Fibroblast of the aortic adventitia (primary cell): Measurements from ENCODE around the gene PCYOX1L. TPM values are rescaled to one million over a fixed set of nuclear protein-coding genes. Genes with fewer than 3 reads are reported as not detected.
A peak's percentile ranks its signal among the peaks of the same experiment; 100 is the strongest.
"Not testable (repeated sequence)": the region's sequence is repeated elsewhere in the genome, so short reads cannot be mapped to it uniquely, and the experiment has no call there.

Source experiments
- DNase-seq: peaks from one replicate; pipeline ENCODE4 v3.0.0-alpha.2; 2010; ENCODE audit warnings: low read depth
- H3K4me3 ChIP-seq: 2 replicates; pipeline ENCODE4 v1.5.1; 2011; ENCODE audit warnings: low read depth, mild to moderate bottlenecking, control low read depth, low read length, moderate library complexity
- total RNA-seq: library from RNA; depleted of rRNA; stranded (reverse); fragments of >200 nt; gene quantifications from 2 replicates; pipeline ENCODE4 v1.2.3, GENCODE V29; 2012; ENCODE audit warnings: low replicate concordance
- TF ChIP-seq, protein P1 (sequence below): IDR thresholded peaks from 2 replicates; pipeline ENCODE4 v1.5.1; 2011; ENCODE audit warnings: mild to moderate bottlenecking, low read length, control low read depth, inconsistent platforms; ENCODE audit not compliant: insufficient read depth

PCYOX1L gene
- total RNA-seq, 1 donor, result 6.4 TPM

DNA sequence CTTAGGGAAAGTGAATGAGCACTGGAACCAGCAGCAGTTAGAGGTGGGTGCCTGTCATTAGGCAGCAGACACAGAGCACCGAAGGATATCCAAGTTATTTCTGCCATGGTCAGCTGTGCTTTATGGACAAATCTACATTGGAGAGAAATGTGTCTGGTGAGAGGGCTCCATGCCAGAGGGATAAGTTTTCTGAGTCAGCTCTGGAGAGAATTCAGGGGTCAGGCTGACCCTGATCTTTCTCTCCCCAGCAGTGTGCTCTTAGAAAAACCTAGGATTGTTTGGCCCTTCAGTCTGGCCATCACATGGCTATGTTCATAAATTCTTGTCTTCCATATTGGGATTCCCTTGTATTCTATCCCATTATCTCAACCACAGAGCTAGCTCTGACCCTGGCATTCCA, 30.1 kb downstream of the PCYOX1L start:
- peak; percentile 81 for DNase-seq
- TF ChIP-seq, protein P1, sequence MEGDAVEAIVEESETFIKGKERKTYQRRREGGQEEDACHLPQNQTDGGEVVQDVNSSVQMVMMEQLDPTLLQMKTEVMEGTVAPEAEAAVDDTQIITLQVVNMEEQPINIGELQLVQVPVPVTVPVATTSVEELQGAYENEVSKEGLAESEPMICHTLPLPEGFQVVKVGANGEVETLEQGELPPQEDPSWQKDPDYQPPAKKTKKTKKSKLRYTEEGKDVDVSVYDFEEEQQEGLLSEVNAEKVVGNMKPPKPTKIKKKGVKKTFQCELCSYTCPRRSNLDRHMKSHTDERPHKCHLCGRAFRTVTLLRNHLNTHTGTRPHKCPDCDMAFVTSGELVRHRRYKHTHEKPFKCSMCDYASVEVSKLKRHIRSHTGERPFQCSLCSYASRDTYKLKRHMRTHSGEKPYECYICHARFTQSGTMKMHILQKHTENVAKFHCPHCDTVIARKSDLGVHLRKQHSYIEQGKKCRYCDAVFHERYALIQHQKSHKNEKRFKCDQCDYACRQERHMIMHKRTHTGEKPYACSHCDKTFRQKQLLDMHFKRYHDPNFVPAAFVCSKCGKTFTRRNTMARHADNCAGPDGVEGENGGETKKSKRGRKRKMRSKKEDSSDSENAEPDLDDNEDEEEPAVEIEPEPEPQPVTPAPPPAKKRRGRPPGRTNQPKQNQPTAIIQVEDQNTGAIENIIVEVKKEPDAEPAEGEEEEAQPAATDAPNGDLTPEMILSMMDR, result no peak

DNA sequence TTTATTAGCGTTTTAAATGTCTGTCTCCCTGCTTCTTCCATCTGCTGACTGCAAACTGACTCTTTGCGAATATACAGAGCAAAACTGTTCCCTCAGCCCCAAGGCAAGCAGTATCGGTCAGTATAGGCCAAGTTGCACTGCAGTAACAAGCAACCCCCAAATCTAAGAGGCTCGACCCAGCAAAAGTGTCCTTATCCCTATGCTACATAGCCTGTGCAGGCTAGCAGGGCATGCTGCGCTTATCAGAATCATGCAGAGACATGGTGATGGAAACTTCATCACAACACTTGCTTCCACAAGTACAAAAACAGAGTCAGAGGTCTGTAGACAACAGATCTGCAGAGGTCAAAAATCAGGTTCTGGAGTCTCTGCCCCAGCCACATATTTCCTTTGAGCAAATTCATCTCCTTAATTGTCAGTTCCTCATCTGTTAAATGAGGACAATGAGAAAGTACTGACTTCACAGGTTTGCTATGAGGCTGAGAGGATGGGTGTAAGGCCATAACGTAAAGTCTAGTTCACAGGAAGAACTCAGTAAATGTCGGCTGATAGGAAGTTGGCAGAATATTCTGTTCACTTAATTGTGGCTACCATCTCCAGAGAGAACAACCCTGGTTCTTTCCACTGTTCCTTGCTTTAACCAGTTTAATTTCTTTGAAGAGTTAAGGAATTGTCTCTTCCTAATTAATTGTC, 30.8 kb downstream of the PCYOX1L start:
- DNase-seq, result no peak
- no peak overlapping the region for H3K4me3 ChIP-seq
- TF ChIP-seq, protein P1, result no peak

More for the DNA sequence above, 30.1 kb downstream of the PCYOX1L start:
- H3K4me3 ChIP-seq, result no peak overlapping the region

DNA sequence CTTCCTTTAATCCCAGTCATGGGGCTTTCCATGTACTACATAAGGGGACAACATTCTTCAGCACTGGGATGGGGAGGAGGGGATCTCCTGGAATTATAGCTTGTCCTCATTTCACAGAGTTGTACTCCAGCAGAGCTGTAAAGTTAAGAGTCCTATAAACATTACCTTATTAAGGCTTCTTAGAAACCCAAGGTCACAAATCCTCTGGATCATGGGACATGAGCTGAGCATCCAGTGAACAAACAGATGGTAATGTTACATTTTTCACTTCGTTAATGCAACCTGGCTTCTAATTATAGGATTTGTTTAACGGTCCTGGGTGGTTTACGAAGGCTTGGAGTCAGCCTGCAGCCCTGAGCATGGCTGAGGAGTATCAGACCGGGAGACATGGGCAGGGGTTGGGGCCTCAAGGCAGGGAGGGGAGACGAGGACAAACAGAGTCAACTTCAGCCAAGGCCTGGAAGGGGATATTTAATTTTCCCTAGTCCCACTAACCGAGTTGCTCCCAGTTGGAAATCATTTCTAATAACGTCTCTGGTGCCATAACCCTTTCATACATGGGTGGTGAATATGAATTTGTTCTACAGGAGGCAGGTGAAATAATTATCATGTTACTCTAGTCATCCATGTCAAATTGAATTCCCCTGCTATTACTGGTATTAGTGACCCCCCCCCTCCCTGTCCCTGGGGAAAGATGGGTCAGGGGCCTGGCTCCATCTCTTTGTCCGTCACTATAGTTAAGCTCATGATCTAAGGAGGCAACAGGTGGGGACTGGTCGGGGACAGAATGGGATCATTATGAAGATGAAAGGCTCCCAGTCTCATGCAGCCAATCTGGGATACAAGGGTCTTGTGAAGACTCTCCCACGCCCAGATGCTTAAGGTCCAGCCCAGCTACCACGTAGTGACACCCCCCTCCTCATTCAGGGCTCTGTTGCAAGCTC, 32.0 kb downstream of the PCYOX1L start:
- TF ChIP-seq, protein P1, result no peak
- no peak for DNase-seq
- no peak overlapping the region for H3K4me3 ChIP-seq

GRCh38 chr5:149391076-149391475, 33.2 kb downstream of the PCYOX1L start:
- not testable (repeated sequence) for H3K4me3 ChIP-seq, DNase-seq

- H3K4me3 ChIP-seq, result no peak overlapping the region
- DNase-seq, result no peak
- TF ChIP-seq, protein P1, result no peak
Observed at GRCh38 chr5:149391524-149391923, 33.7 kb downstream of the PCYOX1L start.

GRCh38 chr5:149392718-149393117, 34.9 kb downstream of the PCYOX1L start:
- no peak overlapping the region for H3K4me3 ChIP-seq
- TF ChIP-seq, protein P1, result no peak
- DNase-seq, result no peak

GRCh38 chr5:149394996-149395395, 37.1 kb downstream of the PCYOX1L start:
- DNase-seq, H3K4me3 ChIP-seq: not testable (repeated sequence)

GRCh38 chr5:149397530-149397929, 39.7 kb downstream of the PCYOX1L start:
- no peak overlapping the region for H3K4me3 ChIP-seq
- TF ChIP-seq, protein P1, result no peak
- peak; percentile 97 for DNase-seq

DNA sequence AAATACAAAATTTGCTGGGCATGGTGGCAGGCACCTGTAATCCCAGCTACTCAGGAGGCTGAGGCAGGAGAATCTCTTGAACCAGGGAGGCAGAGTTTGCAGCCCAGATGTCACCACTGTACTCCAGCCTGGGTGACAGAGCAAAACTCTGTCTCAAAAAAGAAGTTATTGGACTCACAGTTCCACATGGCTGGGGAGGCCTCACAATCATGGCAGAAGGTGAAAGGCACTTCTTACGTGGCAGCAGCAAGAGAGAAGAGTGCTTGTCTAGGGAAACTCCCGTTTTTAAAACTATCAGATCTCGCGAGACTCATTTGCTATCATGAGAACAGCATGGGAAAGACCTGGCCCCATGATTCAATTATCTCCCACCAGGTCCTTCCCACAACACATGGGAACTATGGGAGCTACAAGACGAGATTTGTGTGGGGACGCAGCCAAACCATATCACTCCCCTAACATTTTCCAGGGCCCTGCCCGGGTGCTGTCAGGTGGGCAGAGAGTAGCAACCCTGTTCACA, 41.0 kb downstream of the PCYOX1L start:
- not testable (repeated sequence) for DNase-seq

More for the DNA sequence above, 41.0 kb downstream of the PCYOX1L start:
- H3K4me3 ChIP-seq, result not testable (repeated sequence)
